HuH-7.5 (cell line): ENCODE measurements around the gene ACTN3.
A peak's percentile ranks its signal among the peaks of the same experiment; 100 is the strongest.
"Not testable (repeated sequence)": the region's sequence is repeated elsewhere in the genome, so short reads cannot be mapped to it uniquely, and the experiment has no call there.

ENCODE experiments used
- DNase-seq: peaks from one replicate; pipeline ENCODE4 v3.0.0; 2011; ENCODE audit warnings: low spot score

The ACTN3 gene

DNA sequence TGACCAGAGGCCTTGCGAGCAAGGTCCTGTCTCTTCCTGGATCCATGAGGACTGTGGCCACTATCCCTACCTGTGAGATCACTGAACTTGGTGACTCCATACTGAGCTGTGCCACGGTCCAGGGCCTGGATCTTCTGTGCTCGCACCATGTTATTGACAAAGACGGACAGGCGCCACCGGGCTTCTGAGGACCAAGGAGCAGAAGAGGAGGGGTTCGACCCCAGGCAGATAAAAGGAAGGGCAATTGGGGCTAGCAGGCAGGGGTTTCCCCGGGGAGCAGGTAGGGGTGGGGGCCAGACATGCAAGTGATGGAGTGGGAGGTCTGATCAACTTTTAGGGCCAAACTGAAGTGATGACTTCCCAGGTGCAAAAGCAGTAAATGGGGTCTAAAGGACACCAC lies 19.5 kb downstream of the ACTN3 start:
- no peak for DNase-seq

- DNase-seq = no peak
Observed at GRCh38 chr11:66567787-66568123, 21.1 kb downstream of the ACTN3 start.

- peak; percentile 100 for DNase-seq
Observed at GRCh38 chr11:66568124-66568916, 21.6 kb downstream of the ACTN3 start, which contains the start of gene CTSF. TSS of gene CTSF (minus strand) at chr11:66568606. CDS start at chr11:66568486, 120 bp downstream.

DNA sequence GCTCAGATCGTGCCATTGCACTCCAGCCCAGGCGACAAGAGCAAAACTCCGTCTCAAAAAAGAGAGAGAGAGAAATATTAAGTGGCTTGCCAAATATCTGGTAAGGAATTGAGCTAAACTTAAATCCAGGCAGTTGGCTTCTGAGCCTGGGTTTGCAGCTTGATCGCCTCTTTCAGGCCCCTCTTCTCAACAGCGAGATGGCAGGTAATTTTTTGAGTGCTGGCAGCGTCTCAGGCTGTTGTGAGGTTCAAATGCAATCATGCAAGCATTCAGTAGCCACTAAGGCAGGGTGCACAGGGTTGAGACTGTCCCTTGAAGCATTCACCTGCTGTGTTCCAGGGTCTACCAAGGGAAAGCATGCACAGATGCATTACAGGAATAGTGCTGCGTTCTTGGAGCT lies 22.4 kb downstream of the ACTN3 start:
- no peak for DNase-seq

DNA sequence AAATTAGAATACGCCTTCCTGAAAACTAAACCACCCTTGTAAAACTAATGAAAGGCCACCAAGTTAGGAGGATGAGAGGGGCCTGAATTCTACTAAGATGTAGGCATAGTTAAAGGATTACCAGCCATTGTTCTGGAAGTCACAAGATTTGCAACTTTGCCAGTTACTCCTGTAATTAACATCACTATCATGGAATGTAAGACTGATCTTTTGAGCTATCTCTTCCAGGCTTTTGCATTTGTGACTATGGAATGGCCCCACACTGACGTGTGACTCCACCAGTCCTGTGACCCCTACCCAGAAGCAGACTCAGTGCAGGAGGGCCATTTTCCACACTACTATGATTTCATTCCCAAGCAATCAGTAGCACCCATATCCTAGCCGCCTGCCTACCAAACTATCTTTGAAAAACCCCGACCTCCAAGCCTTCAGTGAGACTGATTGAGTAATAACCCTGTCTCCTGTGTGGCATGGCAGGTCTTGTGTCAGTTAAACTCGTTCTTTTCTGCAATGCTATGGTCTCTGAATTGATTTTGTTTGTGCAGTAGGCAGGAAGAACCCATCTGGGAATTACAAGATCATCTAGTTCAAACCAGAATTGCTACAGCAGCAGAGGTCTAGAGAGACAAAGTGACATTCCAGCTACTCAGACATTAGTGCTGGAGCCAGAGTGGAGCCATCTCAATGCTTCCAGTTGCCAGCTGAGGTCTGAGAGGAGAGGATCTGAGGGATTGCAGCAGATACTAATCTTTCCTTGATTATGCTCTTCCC lies 23.6 kb downstream of the ACTN3 start:
- no peak for DNase-seq

DNA sequence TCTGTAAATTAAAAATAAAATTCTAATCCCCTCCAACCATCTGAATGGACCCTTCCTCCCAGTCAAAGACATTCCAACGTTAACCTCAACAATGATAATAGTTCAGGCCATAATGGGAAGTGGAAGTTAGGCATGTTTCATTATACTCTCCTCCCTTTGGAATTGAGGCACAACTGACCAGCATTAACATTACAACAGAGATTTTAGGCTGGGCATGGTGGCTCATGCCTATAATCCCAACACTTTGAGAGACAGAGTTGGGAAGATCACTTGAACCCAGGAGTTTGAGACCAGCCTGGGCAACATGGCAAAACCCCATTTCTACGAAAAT lies 24.1 kb downstream of the ACTN3 start:
- no peak for DNase-seq

DNA sequence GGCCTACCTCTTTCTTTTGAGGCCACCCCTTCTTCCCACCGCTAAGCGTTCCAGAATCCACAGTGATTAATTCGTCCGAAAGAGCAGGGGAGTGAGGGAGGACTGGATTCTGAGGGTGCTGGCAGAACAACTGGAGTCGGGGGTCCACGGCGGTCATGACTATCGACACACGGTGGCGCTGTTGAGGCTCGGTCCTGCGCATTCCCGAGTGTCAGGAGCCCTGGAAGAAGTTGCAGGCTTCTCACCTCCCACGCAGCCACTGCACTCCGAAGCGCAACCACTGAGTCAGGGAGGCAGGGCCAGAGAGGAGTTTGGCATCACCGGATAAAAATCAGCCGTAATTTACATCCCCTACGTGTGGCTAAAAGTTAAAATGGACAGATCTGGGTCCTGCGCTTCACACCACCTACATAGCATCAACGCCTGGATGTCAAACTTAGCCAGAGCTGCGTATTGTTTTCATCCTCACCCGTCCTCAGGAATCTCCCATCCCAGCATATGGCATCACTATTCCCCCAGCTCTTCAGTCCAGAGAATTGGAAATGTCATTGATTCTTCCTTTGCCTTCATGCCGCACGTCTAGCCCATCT lies 32.4 kb downstream of the ACTN3 start:
- DNase-seq = peak; percentile 100

DNA sequence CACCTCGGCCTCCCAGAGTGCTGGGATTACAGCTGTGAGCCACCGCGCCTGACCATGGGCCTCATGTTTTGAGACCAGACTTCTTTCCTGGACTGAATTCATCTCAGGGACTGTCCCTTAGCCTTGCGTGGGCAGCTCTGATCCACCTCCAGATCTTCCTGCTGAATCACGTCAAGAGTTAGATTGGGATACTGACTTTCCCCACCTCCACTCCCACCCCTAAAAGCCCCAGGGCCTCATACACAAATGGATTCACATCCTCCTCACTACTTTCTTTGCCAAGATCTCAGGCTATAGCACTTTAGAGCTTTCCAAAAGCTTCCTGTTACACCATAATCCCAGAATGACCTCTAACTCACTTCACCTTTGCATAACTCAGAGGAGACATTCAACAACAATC lies 34.1 kb downstream of the ACTN3 start:
- no peak for DNase-seq

DNA sequence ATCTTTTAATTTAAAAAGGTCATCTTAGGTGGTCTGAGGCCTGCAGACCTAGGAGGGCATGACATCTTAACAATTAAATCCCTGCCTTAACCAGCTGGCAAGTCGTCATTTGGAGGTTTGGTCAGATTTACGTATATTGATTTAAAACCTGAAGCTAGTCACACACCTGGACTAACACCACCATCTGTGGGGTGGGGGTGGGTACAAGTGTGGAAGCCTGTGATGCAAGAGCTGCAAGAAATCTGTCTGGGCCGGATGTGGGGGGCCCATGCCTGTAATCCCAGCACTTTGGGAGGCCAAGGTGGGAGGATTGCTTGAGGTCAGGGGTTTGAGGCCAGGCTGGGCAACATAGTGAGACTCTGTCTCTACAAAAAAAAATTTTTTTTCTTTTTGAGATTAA lies 34.6 kb downstream of the ACTN3 start:
- no peak for DNase-seq

GRCh38 chr11:66582565-66583147 lies 36.0 kb downstream of the ACTN3 start:
- not testable (repeated sequence) for DNase-seq

DNA sequence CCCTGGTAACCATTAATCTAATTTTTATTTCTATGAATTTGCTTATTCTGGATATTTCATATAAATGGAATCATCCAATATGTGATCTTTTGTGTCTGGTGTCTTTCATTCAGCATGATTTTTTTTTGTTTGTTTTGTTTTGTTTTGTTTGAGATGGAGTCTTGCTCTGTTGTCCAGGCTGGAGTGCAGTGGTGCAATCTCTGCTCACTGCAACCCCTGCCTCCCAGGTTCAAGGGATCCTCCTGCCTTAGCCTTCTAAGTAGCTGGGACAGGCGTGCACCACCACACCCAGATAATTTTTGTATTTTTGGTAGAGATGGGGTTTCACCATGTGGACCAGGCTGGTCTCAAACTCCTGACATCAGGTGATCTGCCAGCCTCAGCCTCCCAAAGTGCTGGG lies 38.7 kb downstream of the ACTN3 start:
- not testable (repeated sequence) for DNase-seq

DNA sequence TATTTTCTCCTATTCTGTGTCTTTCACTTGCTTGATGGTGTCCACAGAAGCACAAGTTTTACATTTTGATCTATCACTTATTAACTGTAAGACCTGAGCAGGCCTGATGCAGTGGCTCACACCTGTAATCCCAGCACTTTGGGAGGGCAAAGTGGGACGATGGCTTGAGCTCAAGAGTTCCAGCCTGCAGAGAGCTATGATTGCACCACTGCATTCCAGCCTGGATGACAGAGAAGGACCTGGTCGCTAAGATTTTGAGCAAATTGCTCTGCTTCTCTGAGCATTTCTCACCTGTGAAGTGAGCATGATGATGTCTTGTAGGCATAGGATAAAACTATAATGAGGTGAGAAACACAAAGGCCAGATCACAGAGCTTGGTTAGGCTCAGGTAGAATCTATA lies 39.4 kb downstream of the ACTN3 start:
- peak; percentile 45 for DNase-seq

DNA sequence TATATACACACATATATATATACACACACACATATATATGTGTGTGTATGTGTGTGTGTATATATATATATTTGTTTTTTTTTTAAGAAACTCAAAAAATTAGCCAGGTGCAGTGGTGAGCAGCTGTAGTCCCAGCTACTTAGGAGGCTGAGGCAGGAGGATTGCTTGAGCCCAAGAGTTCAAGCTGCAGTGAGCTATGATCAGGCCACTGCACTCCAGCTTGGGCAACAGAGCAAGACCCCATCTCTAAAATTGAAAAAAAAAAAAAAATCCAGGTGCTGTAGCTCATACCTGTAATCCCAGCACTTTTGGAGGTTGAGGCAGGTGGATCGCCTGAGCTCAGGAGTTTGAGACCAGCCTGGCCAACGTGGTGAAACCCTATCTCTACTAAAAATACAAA lies 42.6 kb downstream of the ACTN3 start:
- DNase-seq = not testable (repeated sequence)

- DNase-seq = peak; percentile 61
Observed at GRCh38 chr11:66589996-66590675, 43.4 kb downstream of the ACTN3 start.

DNA sequence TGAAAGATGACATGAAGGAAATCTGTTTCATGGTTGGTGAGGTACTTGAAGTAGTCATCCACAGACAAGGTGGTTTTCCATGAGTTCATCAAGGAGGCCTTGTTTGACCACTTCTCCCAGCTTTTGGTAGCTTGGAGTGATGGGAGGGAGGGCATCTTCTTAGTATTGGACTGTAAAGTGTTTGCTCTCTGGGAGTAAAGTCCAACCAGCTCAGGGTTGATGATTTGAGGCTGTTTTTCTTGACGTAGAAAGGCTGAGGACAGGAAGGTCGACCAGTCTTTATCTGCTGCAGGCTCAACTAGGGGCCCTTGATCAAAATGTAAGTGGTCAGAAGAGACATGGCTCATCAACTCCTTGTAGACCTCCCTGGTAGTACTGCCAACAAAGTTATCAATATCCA lies 44.5 kb downstream of the ACTN3 start:
- peak; percentile 86 for DNase-seq

DNA sequence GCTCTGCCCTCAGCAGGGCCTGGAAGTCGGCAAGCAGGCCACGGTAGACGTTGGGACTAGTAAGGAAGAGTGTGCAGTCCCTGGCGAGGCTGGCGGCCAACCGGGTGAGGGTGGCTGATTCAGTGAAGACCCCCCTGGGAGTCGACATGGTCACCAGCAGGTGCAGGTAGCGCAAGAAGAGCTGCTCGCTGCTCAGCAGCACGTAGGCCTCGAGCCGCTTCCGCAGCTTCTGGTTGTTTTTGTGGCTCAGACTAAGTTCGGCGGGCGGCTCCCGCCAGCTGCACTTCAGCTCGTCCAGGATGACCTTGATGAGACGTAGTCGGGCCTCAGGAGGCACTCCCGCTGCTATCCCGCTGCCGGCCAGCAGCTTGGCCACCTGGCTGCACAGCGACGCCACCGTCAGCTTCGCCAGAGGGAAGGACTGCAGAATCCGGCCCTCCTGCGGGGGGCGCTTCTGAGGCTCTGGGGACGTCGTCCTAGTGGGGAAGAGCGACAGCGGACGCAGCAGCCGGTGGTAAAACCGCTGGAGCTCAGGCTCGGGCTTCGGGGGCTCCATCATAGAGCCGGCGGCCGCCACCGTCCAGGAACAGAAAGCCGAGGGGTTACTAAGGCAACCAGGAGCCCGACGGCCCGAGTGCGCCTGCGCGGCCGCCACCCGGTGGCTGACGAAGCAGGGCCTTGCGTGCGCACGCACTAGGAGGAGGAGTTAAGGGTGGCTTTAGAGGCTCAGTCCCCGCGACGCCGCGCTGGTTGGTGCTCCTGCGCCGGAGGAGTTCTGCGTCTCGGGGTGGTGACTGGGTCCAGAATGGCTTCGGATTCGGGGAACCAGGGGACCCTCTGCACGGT lies 46.0 kb downstream of the ACTN3 start, which contains the start of the genes CCDC87 and CCS:
Gene CCDC87 (minus strand): TSS at position 607 of the 846 bp plus-strand sequence. CDS start 48 bp downstream, at position 559.
Gene CCS (plus strand): TSS at position 729 of the 846 bp plus-strand sequence. CDS start 77 bp downstream, at position 806.
- peak; percentile 100 for DNase-seq

GRCh38 chr11:66593303-66593635 lies 46.6 kb downstream of the ACTN3 start:
- no peak for DNase-seq

DNA sequence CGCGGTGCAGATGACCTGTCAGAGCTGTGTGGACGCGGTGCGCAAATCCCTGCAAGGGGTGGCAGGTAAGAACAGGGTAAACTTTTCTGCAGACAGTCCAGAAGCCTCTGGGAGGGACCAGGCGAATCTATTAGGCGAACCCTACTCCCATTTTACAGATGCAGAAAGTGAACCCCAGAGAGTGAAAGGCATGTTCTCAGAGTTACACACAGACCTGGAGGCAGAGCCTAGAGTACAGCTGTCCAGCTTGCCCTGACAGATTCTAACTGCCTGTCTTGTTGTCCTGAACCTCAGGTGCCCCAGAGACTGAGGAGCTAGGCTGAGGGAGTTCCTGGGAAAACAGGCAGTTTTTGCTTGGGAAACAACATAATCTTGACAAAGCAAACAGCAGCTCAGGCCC lies 46.9 kb downstream of the ACTN3 start:
- DNase-seq = peak; percentile 72

GRCh38 chr11:66595245-66595904 lies 48.7 kb downstream of the ACTN3 start:
- peak; percentile 41 for DNase-seq

DNA sequence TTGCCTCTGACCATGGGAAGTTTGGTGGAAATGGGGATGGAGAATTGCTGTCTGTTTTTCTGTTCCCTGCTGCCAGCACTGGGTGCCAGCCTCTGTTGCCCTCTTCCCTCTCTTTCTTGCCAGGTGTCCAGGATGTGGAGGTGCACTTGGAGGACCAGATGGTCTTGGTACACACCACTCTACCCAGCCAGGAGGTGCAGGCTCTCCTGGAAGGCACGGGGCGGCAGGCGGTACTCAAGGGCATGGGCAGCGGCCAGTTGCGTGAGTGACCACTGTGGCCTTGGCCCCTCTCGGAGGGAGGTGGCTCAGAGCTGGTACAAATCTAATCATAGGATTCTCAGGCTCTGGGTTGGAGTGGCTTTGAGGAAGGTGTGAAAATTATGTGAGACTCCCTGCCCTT lies 52.3 kb downstream of the ACTN3 start:
- DNase-seq = no peak

DNA sequence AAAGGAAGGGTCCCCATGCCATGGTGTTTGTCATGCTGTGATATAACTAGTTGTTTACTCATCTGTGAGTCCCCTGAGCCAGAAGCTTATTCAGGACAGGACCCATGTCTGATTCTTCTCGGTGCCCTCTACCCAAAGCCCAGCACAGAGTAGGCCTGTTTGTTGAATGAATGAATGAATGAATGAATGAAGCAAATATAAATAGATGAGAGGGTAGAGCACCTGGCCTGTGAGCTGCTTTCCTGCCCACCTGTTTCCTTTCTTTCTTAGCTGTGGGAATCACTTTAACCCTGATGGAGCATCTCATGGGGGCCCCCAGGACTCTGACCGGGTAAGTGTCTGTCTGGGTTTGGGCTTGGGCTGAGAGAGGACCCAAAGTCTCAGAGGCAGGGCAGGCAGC lies 53.5 kb downstream of the ACTN3 start:
- no peak for DNase-seq
